ENCODE measurements around the gene NIPAL4.

NIPAL4 gene

DNA sequence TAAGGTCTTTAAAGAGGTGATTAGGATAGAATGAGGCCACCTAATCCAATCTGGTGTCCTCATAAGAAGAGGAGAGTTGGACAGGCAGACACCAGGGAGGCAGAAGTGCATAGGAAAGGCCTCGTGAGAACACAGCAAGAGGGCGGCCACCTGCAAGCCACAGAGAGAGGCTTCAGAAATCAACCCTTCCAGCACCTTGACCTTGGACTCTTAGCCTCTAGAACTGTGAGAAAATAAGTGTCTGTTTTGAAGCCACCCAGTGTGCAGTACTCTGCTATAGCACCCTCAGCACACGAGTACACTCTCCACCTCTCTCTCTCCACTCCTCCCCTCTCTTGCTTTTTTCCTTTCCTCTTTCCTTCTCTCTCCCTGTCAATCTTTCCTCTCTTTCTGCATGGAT lies 26.8 kb downstream of the NIPAL4 start:
- peaks cover 5% of the 10 kb centered on the region for H3K36me3 Mint-ChIP-seq (ENCODE audit: low read depth)
- peaks cover 18% of the 10 kb centered on the region for H3K4me1 Mint-ChIP-seq
- no peaks in the 10 kb centered on the region for H3K27me3 Mint-ChIP-seq
- peak; percentile 42 for ATAC-seq
- H3K4me3 Mint-ChIP-seq = no peak overlapping the region
- peak overlapping the region; percentile 7 for H3K27ac Mint-ChIP-seq
- no peaks in the 10 kb centered on the region for H3K9me3 Mint-ChIP-seq
- DNase-seq = no peak

DNA sequence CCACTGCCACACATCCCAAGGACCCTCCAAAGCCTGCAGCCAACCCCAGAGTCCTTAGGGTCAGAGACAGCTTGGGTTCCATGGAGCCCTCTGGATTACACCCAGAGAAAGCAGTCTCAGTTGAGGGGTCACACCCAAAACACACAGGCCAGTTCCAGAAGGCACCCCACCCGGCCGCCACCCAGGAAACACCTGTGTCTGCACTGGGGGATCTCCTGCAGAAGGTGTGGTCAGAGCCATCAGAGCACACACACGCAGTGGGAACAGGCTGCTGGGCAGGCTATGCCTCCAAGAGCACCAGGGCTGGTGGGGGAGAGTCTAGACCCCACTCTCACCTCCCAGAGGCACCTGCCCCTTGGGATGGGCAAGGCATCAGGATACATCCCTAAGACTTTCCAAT lies 27.3 kb downstream of the NIPAL4 start:
- peak; percentile 25 for ATAC-seq
- H3K4me1 Mint-ChIP-seq = peaks cover 18% of the 10 kb centered on the region

DNA sequence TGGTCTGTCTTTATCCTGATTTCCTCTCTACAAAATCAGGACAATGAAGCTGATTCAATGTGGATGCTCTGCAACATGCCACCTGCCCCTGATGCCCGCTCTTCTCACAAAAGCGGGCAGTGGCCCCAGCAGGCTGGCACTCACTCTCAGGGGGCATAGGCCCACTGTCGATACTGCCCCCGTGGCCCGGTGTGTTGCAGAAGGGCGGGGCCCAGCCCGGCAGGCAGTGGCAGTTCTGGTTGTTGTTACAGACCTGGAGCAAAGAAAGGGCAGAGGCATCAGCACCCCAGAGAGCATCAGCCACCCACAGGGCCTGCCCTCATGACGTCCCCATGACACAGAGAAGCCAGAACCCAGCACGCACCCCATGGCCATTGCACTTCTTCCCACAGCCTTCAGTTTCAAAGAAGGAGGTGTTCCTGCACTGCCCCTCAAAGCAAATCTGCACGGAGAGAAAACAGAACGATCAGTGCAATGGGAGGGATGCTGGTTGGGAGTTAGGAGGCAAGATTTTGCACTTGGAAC lies 31.5 kb downstream of the NIPAL4 start:
- Mint-ChIP-seq H3K36me3 (ENCODE audit: low read depth) (peaks cover 8% of the 10 kb centered on the region), H3K27ac (no peak overlapping the region), H3K9me3 (peaks cover 3% of the 10 kb centered on the region), H3K27me3 (no peaks in the 10 kb centered on the region), H3K4me1 (peaks cover 13% of the 10 kb centered on the region), H3K4me3 (no peak overlapping the region)
- DNase-seq (no peak), ATAC-seq (no peak)

More for the DNA sequence above, 27.3 kb downstream of the NIPAL4 start:
- Mint-ChIP-seq H3K4me3 (no peak overlapping the region), H3K27me3 (no peaks in the 10 kb centered on the region), H3K9me3 (no peaks in the 10 kb centered on the region), H3K27ac (peak overlapping the region; percentile 48), H3K36me3 (ENCODE audit: low read depth) (peaks cover 5% of the 10 kb centered on the region)
- no peak for DNase-seq

DNA sequence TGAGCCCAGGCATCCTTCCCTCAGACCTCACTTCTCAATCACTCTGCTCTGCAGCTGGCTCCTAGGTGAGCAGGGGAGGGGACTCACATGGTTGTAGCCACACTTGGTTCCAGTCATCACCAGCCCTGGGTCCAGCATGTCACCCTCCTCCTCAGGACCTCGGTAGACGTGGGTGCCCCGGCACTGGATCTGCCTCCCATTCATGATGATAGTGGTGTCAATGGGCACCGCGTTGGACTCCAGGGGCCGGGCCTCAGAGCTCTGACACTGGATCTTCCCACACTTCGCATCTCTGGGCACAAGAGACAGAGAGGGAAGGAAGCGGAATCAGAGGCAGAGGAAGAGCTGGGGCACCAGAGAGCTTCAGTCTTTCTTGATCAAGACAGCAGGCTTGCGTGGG lies 32.9 kb downstream of the NIPAL4 start:
- Mint-ChIP-seq H3K27ac (no peak overlapping the region), H3K36me3 (ENCODE audit: low read depth) (peaks cover 5% of the 10 kb centered on the region), H3K4me3 (no peak overlapping the region), H3K27me3 (no peaks in the 10 kb centered on the region), H3K9me3 (peaks cover 3% of the 10 kb centered on the region), H3K4me1 (peaks cover 3% of the 10 kb centered on the region)
- no peak for ATAC-seq
- DNase-seq = no peak

DNA sequence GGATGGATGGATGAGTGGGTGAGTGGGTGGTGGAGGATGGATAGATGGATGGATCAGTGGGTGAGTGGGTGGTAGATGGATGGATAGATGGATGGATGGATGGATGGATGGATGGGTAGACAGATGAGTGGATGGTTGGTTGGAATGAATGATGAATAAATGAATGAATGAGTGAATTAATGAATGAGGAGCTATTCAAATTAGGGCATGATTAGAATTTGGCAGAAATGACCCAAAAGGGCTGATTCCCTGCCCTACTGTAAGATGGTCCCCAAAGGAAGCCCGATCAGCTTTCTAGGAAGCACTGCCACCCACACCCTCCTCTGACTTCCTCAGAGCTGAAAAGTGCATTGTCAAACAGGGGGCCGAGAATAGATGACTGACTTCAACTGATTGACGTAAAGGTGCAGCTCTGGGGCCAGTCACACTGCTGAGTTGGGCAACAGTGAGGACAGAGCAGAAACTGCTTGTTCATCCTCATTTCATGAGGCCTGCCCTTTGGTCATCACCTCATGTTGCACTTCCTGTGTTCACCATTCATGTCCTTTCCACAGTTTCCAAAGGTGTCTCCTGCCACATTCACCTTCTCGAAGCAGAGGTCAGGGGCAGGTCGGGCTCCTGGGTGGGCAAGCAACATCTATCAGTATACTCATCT lies 34.3 kb downstream of the NIPAL4 start:
- no peak for DNase-seq
- H3K27ac Mint-ChIP-seq = no peak overlapping the region
- peaks cover 8% of the 10 kb centered on the region for H3K36me3 Mint-ChIP-seq (ENCODE audit: low read depth)
- no peak for ATAC-seq
- peaks cover 3% of the 10 kb centered on the region for H3K4me1 Mint-ChIP-seq
- no peaks in the 10 kb centered on the region for H3K27me3 Mint-ChIP-seq
- H3K4me3 Mint-ChIP-seq = no peak overlapping the region
- H3K9me3 Mint-ChIP-seq = peaks cover 3% of the 10 kb centered on the region

DNA sequence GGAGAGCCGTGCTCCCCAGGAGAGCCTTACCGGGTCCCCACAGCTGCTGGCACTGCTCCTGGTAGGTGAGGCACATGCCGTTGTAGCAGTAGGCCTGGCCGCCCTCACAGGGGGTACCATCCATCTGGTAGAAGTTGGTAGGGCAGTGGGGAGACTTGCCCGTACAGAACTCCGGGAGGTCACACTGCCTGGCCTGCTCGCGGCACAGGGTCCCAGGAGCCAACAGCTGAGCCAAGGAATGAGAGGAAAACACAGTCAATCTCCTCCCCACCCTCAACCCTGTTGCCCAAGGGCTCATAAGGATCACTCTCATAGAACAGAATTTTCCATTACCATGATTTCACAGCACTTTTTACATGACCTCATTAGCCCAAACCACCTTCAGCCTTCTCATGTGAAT lies 36.9 kb downstream of the NIPAL4 start:
- peaks cover 3% of the 10 kb centered on the region for H3K9me3 Mint-ChIP-seq
- no peaks in the 10 kb centered on the region for H3K27me3 Mint-ChIP-seq
- peaks cover 10% of the 10 kb centered on the region for H3K36me3 Mint-ChIP-seq (ENCODE audit: low read depth)
- H3K4me3 Mint-ChIP-seq = no peak overlapping the region
- H3K27ac Mint-ChIP-seq = no peak overlapping the region
- DNase-seq (no peak), ATAC-seq (no peak)
- peaks cover 14% of the 10 kb centered on the region for H3K4me1 Mint-ChIP-seq

DNA sequence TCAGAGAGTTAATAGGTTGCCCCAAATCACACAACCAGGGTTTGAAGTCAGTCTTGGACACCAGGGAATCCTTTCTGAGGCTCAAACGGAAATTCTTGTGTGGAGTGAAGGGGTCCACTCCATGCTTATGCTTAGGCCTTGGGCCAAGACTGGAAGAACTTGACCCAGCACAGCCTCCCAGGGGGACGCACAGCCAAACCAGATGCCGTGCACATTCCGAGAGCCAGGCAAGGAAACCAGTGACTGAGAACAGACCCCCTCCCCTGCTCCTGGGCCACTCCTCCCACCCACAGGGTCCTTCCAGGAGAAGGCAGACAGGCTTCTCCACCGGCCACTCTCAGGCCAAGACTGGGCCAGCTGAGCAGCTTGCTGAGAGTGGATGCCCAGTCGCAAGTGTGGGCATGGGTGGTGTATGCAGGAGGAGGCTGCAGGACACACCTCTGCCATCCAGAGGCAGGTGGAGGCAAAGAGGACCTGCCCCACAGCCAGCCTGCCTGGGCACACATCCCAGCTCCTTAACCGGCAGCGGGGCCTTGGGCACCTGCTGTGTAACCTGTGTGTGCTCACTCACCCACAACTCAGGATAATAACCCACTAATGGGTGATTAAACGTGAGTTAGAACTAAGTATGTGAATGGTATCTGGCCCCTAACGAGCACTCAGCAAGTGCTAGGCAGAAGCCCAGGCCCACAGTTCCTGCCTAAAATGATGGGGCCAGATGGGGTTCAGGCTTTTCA lies 38.0 kb downstream of the NIPAL4 start:
- Mint-ChIP-seq H3K27ac (no peak overlapping the region), H3K9me3 (peaks cover 3% of the 10 kb centered on the region), H3K27me3 (no peaks in the 10 kb centered on the region), H3K4me3 (no peak overlapping the region), H3K4me1 (peaks cover 25% of the 10 kb centered on the region), H3K36me3 (ENCODE audit: low read depth) (peaks cover 20% of the 10 kb centered on the region)
- no peak for ATAC-seq
- no peak for DNase-seq

DNA sequence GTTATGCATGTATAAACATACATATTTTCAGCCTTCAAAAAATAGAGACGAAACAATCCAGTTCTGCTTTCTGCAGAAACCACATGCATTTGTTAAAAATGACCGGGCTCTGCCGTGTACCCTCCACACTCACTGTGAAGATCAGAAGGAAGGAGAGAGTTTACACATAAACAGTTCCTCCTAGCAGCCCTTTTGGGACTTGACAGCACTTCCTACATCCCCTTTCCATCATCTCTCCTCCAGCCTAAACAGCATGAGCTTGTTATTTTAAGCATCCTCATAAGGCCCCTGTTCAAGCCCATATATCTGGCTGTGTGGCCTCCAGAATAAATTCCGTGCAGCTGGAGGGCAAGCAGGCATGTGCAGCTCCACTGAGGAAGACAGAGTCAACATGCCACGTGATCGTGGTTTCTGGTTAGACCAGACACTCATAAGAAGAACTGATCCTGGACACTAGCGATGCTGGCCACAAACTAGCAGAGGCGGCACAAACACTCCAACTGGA lies 42.2 kb downstream of the NIPAL4 start:
- Mint-ChIP-seq H3K27me3 (no peaks in the 10 kb centered on the region), H3K27ac (peak overlapping the region; percentile 62), H3K4me1 (peaks cover 35% of the 10 kb centered on the region), H3K9me3 (no peaks in the 10 kb centered on the region), H3K36me3 (ENCODE audit: low read depth) (peaks cover 18% of the 10 kb centered on the region), H3K4me3 (no peak overlapping the region)
- DNase-seq (no peak), ATAC-seq (no peak)

DNA sequence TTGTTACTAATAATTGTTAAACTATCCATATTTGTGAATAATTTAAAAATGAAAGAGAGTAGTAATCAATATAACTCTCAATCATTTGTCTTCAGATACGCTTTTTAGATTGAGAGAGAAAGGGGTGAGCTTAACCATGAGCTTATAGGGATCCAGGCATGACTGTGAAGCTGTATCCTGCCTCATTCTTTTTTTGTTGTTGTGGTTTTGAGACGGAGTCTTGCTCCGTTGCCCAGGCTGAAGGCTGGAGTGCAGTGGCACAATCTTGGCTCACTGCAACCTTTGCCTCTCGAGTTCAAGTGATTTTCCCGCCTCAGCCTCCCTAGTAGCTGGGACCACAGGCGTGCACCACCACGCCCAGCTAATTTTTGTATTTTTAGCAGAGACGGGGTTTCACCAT lies 44.0 kb downstream of the NIPAL4 start:
- Mint-ChIP-seq H3K9me3 (no peaks in the 10 kb centered on the region), H3K4me1 (peaks cover 37% of the 10 kb centered on the region), H3K27ac (no peak overlapping the region), H3K27me3 (no peaks in the 10 kb centered on the region), H3K4me3 (no peak overlapping the region), H3K36me3 (ENCODE audit: low read depth) (peaks cover 15% of the 10 kb centered on the region)
- DNase-seq (no peak), ATAC-seq (no peak)

DNA sequence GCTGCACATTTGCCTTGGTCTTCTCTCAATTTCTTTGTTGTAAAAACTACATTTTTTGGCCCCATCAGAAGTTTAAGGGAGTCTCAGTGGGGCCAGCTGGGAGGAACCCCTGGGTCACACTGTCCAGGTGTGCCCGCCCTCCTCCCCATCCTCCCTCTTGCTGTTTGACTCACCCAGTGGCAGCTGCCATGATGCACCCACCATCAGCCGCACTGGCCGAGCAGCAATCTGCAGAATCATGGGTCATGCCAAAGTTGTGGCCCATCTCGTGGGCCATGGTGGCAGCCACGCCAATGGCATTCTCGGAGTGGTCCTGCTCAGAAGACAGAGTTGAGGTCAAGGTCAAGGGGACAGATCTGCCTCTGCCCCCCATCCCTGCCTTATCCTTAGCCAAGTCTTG lies 45.5 kb downstream of the NIPAL4 start:
- H3K9me3 Mint-ChIP-seq = no peaks in the 10 kb centered on the region
- H3K27ac Mint-ChIP-seq = no peak overlapping the region
- no peak for ATAC-seq
- DNase-seq = no peak
- H3K4me3 Mint-ChIP-seq = no peak overlapping the region
- peaks cover 18% of the 10 kb centered on the region for H3K36me3 Mint-ChIP-seq (ENCODE audit: low read depth)
- H3K4me1 Mint-ChIP-seq = peaks cover 37% of the 10 kb centered on the region
- no peaks in the 10 kb centered on the region for H3K27me3 Mint-ChIP-seq

DNA sequence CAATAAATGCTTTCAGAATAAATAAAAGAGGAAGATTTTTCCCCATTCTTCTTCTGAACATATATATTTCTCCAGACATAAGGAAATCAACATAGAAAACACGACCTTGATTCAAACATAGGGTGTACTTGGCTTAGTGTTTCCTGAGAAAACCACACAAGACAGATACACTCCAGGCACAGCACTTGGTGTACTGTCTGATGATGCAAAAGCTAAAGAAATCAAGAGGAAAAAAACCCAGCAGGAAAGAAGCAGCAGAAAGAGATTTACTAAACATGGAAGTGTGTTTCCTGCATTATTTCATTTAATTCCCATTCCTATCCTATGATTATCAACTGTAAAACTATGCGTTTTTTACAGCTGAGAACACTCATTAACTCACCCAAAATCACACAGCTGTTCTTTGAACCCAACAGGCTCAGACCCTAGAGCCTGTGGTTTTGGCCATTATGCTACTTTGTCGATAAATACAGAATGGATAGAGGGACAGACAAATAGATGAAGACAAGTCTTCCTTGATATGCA lies 46.1 kb downstream of the NIPAL4 start:
- Mint-ChIP-seq H3K27me3 (no peaks in the 10 kb centered on the region), H3K9me3 (no peaks in the 10 kb centered on the region), H3K4me3 (no peak overlapping the region), H3K36me3 (ENCODE audit: low read depth) (peaks cover 17% of the 10 kb centered on the region), H3K4me1 (peaks cover 34% of the 10 kb centered on the region), H3K27ac (no peak overlapping the region)
- DNase-seq = no peak
- no peak for ATAC-seq

DNA sequence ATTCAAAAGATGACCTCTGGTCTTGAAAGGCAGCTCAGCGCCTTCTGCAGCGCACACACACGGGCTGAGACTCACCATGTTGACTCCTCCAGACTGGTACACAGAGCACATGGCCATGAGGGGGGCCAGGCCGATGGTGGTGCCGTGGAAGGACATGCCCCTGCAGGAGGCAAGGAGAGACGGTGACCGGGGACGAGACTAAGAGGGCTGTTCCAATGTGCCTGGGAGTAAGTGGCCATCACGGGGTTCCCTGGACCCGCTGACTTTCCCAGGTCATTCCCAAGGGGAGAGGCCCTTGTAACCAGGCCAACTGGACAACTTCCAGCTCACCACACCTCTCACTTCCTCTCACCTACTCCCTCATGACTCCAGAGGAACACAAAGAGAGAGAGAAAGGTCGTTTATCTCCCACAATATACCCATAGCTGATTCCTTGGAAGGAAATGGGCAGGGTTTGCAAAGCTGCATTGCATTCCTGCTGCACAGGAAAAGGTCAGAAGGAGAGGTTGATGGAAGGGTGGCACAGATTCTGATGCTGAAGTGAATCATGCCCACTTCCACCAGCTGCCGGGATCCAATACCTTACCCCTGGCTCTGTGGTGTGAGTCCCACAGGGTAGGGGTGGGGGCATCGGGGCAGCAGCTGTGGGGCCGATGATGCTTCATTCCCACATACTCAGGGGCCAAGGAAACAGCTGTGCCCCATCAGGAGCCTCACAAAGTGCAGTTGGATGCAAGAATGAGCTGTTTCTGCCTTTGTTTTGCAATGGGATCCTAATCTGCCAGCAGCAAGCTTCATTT lies 47.2 kb downstream of the NIPAL4 start:
- H3K4me3 Mint-ChIP-seq = no peak overlapping the region
- H3K4me1 Mint-ChIP-seq = peaks cover 24% of the 10 kb centered on the region
- H3K27ac Mint-ChIP-seq = no peak overlapping the region
- DNase-seq (no peak), ATAC-seq (no peak)
- H3K27me3 Mint-ChIP-seq = no peaks in the 10 kb centered on the region
- H3K9me3 Mint-ChIP-seq = no peaks in the 10 kb centered on the region
- H3K36me3 Mint-ChIP-seq (ENCODE audit: low read depth) = peaks cover 15% of the 10 kb centered on the region

DNA sequence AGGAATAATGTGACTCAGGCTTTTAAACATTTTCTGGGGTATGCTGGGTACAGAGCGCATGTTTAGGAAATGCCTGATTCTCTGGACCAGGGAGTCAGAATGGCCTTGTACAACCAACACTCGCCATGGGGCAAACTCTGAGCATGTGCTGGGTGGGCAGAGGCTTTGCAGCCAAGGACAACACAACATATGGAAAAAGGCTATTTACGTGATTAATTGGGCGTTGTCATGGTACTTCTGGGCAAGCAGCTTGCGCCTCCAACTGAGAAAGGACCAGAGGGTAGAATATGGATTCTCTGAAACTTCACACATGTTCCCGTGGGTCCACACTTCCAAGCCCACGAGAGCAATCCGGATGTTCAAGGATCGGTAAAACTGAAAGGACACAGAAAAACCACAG lies 49.1 kb downstream of the NIPAL4 start:
- no peaks in the 10 kb centered on the region for H3K9me3 Mint-ChIP-seq
- no peak for DNase-seq
- H3K4me3 Mint-ChIP-seq = no peak overlapping the region
- peaks cover 13% of the 10 kb centered on the region for H3K4me1 Mint-ChIP-seq
- H3K27me3 Mint-ChIP-seq = no peaks in the 10 kb centered on the region
- ATAC-seq = no peak
- H3K36me3 Mint-ChIP-seq (ENCODE audit: low read depth) = peaks cover 8% of the 10 kb centered on the region
- H3K27ac Mint-ChIP-seq = no peak overlapping the region

DNA sequence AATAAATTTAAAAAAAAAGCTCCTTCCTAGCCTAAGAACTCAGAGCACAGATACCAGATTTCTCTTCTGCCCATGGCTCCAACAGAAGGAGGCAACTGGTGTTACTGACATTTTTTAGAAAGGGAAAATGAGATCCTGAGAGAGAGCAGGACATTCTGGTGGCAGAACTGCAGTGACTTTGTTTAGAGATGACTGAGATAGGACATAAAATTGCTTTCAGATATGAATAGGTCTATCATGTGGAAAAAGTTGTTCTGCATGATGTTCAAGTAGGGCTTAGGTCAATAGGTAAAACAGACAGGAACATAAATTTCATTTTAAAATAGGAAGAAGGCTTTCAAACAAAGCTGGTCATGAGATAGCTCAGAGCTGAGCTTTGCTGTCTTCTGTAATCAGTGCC lies 49.6 kb downstream of the NIPAL4 start:
- H3K4me1 Mint-ChIP-seq = peaks cover 12% of the 10 kb centered on the region
- DNase-seq (no peak), ATAC-seq (peak; percentile 33)
- H3K4me3 Mint-ChIP-seq = no peak overlapping the region
- no peaks in the 10 kb centered on the region for H3K27me3 Mint-ChIP-seq
- H3K36me3 Mint-ChIP-seq (ENCODE audit: low read depth) = peaks cover 5% of the 10 kb centered on the region
- no peaks in the 10 kb centered on the region for H3K9me3 Mint-ChIP-seq
- no peak overlapping the region for H3K27ac Mint-ChIP-seq
